Gastroesophageal sphincter (tissue), 4 donors: ENCODE data around the gene EDDM3A. TPM values are rescaled to one million over a fixed set of nuclear protein-coding genes. Genes with fewer than 3 reads are reported as not detected.
A peak's percentile ranks its signal among the peaks of the same experiment; 100 is the strongest.

Experiments used
- ATAC-seq: fragments of 150-250 bp; one replicate; pipeline ENCODE4 v1.9.1; 2016; ENCODE audit warnings: mild to moderate bottlenecking, moderate library complexity
- H3K27ac ChIP-seq, 4 donors: fragments of 200-600 bp; sonication (generic) in 3 of 4; 1 replicate in 3 of 4; 2 replicates in 1 of 4; pipeline ENCODE4 v1.5.1; 2016 to 2019
- H3K27me3 ChIP-seq: fragments of 200-600 bp; sonication (generic); one replicate; pipeline ENCODE4 v1.5.1; 2019
- H3K36me3 ChIP-seq, 2 donors: fragments of 200-600 bp; sonication (generic); one replicate each; pipeline ENCODE4 v1.5.1; 2019; ENCODE audit warnings: control low read depth in 1 of 2
- H3K4me1 ChIP-seq, 3 donors: fragments of 200-600 bp; sonication (generic); 1 replicate in 2 of 3; 2 replicates in 1 of 3; pipeline ENCODE4 v1.5.1; 2016 to 2019; ENCODE audit warnings: control low read depth in 2 of 3
- H3K4me3 ChIP-seq, 2 donors: fragments of 200-600 bp; sonication (generic); one replicate each; pipeline ENCODE4 v1.5.1; 2019; ENCODE audit warnings: mild to moderate bottlenecking in 1 of 2, moderate library complexity in 1 of 2
- H3K9me3 ChIP-seq, 3 donors: fragments of 200-600 bp; sonication (generic); one replicate each; pipeline ENCODE4 v1.5.1; 2017 to 2019; ENCODE audit warnings: control low read depth in 2 of 3
- CTCF ChIP-seq, 4 experiments: fragments of 200-600 bp in 2 of 4; fragments of 450-650 bp in 2 of 4; sonication (generic) in 1 of 4; IDR thresholded peaks; one replicate each; pipeline ENCODE4 v1.5.1; 2017 to 2019; ENCODE audit warnings: antibody characterized with exemption in 4 of 4, mild to moderate bottlenecking in 2 of 4, moderate library complexity in 2 of 4
- EP300 ChIP-seq: sonication (generic); formaldehyde crosslinking; IDR thresholded peaks from one replicate; pipeline ENCODE4 v1.6.1; 2017; ENCODE audit warnings: antibody characterized with exemption, mild to moderate bottlenecking
- POLR2A ChIP-seq, 2 donors: fragments of 450-650 bp; IDR thresholded peaks; one replicate each; pipeline ENCODE4 v1.6.1; 2017; ENCODE audit warnings: antibody characterized with exemption in 2 of 2, mild to moderate bottlenecking in 2 of 2, moderate library complexity in 1 of 2
- POLR2AphosphoS5 ChIP-seq: sonication (generic); formaldehyde crosslinking; IDR thresholded peaks from one replicate; pipeline ENCODE4 v1.6.1; 2017; ENCODE audit warnings: antibody characterized with exemption
- WGBS, 2 donors: methylation state at CpG; one replicate each; pipeline ENCODE4 v1.1.5; 2018; ENCODE audit warnings: low coverage in 1 of 2; 5-methylcytosine and 5-hydroxymethylcytosine counted together
- total RNA-seq, 4 donors: library from RNA; depleted of rRNA; stranded (reverse); fragments of >200 nt; gene quantifications; one replicate each; pipeline ENCODE4 v1.1.0, GENCODE V29; 2016

The EDDM3A gene
- total RNA-seq, 4 donors from 2014 or later, result not detected

GRCh38 chr14:20711261-20711660 lies 34.4 kb upstream of the EDDM3A start:
- no peaks in the 10 kb centered on the region for H3K9me3 ChIP-seq
- TF ChIP-seq CTCF (IDR thresholded peaks at IDR 0.05), result no peak
- no peak for TF ChIP-seq POLR2AphosphoS5
- TF ChIP-seq POLR2A (IDR thresholded peaks at IDR 0.05), result no peak
- TF ChIP-seq EP300, result no peak
- no peaks in the 10 kb centered on the region for H3K4me1 ChIP-seq
- ATAC-seq, result no peak
- 80 to 96% methylated on average over 3 of the region's 4 CpGs for WGBS, 2 donors
- H3K27me3 ChIP-seq, result peaks cover 2% of the 10 kb centered on the region
- no peaks in the 10 kb centered on the region for H3K36me3 ChIP-seq
- no peak overlapping the region for H3K4me3 ChIP-seq
- H3K27ac ChIP-seq, result no peak overlapping the region

GRCh38 chr14:20711685-20712084 lies 34.0 kb upstream of the EDDM3A start:
- no peaks in the 10 kb centered on the region for H3K9me3 ChIP-seq
- 50 to 68% methylated on average over 4 of the region's 4 CpGs for WGBS, 2 donors
- no peak for ATAC-seq
- no peaks in the 10 kb centered on the region for H3K36me3 ChIP-seq
- H3K4me3 ChIP-seq, result no peak overlapping the region
- no peak overlapping the region for H3K27ac ChIP-seq
- no peak for TF ChIP-seq EP300
- TF ChIP-seq CTCF (IDR thresholded peaks at IDR 0.05), result no peak
- TF ChIP-seq POLR2A (IDR thresholded peaks at IDR 0.05), result no peak
- no peak for TF ChIP-seq POLR2AphosphoS5
- H3K27me3 ChIP-seq, result peaks cover 6% of the 10 kb centered on the region
- no peaks in the 10 kb centered on the region for H3K4me1 ChIP-seq

GRCh38 chr14:20712904-20713303 lies 32.8 kb upstream of the EDDM3A start:
- no peak for TF ChIP-seq POLR2A (IDR thresholded peaks at IDR 0.05)
- TF ChIP-seq POLR2AphosphoS5, result no peak
- ATAC-seq, result no peak
- WGBS, 2 donors, result 39% methylated on average over 2 of the region's 2 CpGs; no CpG with 5 or more reads in 1 of the 2 donors
- Histone ChIP-seq H3K27ac (no peak overlapping the region), H3K4me3 (no peak overlapping the region), H3K4me1 (no peaks in the 10 kb centered on the region), H3K9me3 (no peaks in the 10 kb centered on the region), H3K36me3 (no peaks in the 10 kb centered on the region), H3K27me3 (peaks cover 16% of the 10 kb centered on the region)

GRCh38 chr14:20714593-20715250 lies 31.0 kb upstream of the EDDM3A start:
- Histone ChIP-seq H3K4me3 (no peak overlapping the region), H3K9me3 (no peaks in the 10 kb centered on the region), H3K4me1 (no peaks in the 10 kb centered on the region), H3K27me3 (peaks cover 23% of the 10 kb centered on the region), H3K36me3 (no peaks in the 10 kb centered on the region), H3K27ac (peak overlapping the region in 1 of 4 donors; percentile 39)
- ATAC-seq, result peak; percentile 76
- WGBS, 2 donors, result 29 to 79% methylated on average over 3 of the region's 4 CpGs
- peak; percentile 29 for TF ChIP-seq POLR2AphosphoS5
- TF ChIP-seq EP300, result no peak
- TF ChIP-seq CTCF (IDR thresholded peaks at IDR 0.05), result no peak

GRCh38 chr14:20719777-20720176 lies 25.9 kb upstream of the EDDM3A start:
- TF ChIP-seq EP300, result no peak
- no peak for TF ChIP-seq CTCF (IDR thresholded peaks at IDR 0.05)
- TF ChIP-seq POLR2A (IDR thresholded peaks at IDR 0.05), result no peak
- TF ChIP-seq POLR2AphosphoS5, result no peak
- Histone ChIP-seq H3K36me3 (no peaks in the 10 kb centered on the region), H3K27ac (no peak overlapping the region), H3K4me3 (no peak overlapping the region), H3K27me3 (peaks cover 45% of the 10 kb centered on the region), H3K9me3 (no peaks in the 10 kb centered on the region), H3K4me1 (no peaks in the 10 kb centered on the region)
- whole genome bisulfite sequencing, 2 donors, result 84 to 92% methylated on average over 3 to 4 of the region's 4 CpGs
- no peak for ATAC-seq
